ENCODE data around the gene RAD51D.

DNA sequence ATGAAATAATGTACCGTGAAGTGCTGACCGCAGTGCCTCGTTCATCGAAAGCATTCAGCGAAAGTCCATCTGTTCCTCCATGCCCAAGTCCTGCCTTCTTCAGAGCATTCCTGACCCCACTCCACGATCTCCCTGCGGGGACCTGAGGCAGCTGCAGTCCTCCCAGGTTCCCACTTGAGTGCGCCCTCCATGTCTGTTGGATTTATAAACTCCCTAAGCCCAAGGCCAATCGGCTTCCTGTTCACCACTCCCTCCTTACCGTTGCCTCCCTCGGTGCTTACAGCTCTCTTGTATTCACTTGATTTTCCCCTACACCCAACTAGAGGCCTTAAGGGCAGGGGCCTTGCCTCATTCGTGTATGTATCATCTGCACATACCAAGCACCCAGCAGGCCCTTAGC is 2.8 kb downstream of the RAD51D start:
- TF ChIP-seq, protein P1, sequence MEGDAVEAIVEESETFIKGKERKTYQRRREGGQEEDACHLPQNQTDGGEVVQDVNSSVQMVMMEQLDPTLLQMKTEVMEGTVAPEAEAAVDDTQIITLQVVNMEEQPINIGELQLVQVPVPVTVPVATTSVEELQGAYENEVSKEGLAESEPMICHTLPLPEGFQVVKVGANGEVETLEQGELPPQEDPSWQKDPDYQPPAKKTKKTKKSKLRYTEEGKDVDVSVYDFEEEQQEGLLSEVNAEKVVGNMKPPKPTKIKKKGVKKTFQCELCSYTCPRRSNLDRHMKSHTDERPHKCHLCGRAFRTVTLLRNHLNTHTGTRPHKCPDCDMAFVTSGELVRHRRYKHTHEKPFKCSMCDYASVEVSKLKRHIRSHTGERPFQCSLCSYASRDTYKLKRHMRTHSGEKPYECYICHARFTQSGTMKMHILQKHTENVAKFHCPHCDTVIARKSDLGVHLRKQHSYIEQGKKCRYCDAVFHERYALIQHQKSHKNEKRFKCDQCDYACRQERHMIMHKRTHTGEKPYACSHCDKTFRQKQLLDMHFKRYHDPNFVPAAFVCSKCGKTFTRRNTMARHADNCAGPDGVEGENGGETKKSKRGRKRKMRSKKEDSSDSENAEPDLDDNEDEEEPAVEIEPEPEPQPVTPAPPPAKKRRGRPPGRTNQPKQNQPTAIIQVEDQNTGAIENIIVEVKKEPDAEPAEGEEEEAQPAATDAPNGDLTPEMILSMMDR (IDR thresholded peaks at IDR 0.05; ENCODE audit: low read depth, low read length) = no peak
- no peak for TF ChIP-seq EZH2phosphoT487 (IDR thresholded peaks at IDR 0.05; ENCODE audit: low read depth)

All from OCI-LY3 (cell line).